Raji (cell line): ENCODE data around the gene ZNF776.

Experiments
- POLR2A ChIP-seq: IDR thresholded peaks from 2 replicates; pipeline ENCODE4 v1.6.1; 2011; ENCODE audit warnings: low read depth, low read length, control low read depth; ENCODE audit not compliant: insufficient read depth

ZNF776 gene

GRCh38 chr19:57769345-57770131, 22.9 kb downstream of the ZNF776 start, which contains the start of gene ZNF586:
Gene ZNF586 (plus strand): TSS chr19:57769676. CDS start chr19:57769843, 167 bp downstream.
- peak; percentile 81 for TF ChIP-seq POLR2A

- no peak for TF ChIP-seq POLR2A
Measured at GRCh38 chr19:57771417-57771816, 24.8 kb downstream of the ZNF776 start.

GRCh38 chr19:57773488-57773887, 26.9 kb downstream of the ZNF776 start:
- TF ChIP-seq POLR2A = no peak

DNA sequence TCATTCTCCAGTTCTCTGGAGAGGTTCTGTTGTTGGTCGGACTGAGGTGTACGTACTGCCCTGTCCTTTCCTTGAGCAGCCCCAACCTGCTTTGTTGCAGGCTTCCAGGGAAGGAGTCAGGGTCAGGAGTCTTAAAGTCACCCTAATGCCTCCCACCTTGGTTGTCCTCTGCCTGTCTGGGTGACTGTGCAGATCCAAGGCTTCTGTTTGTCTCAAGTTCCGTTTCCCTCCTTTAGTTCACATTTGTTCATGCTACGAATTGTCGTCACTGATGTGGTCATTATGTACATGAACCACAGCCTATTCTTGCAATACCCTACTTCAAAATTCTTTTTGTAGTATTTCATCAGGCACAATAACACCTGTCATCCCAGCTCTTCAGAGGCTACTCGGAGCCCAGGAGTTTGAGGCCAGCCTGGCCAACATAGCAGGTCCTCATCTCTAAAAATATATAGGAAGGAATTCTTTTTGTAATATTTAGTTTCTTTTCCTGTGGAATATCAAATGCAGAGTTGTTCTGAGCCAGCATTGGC, 30.2 kb downstream of the ZNF776 start:
- TF ChIP-seq POLR2A = no peak

GRCh38 chr19:57778336-57778735, 31.7 kb downstream of the ZNF776 start:
- no peak for TF ChIP-seq POLR2A

DNA sequence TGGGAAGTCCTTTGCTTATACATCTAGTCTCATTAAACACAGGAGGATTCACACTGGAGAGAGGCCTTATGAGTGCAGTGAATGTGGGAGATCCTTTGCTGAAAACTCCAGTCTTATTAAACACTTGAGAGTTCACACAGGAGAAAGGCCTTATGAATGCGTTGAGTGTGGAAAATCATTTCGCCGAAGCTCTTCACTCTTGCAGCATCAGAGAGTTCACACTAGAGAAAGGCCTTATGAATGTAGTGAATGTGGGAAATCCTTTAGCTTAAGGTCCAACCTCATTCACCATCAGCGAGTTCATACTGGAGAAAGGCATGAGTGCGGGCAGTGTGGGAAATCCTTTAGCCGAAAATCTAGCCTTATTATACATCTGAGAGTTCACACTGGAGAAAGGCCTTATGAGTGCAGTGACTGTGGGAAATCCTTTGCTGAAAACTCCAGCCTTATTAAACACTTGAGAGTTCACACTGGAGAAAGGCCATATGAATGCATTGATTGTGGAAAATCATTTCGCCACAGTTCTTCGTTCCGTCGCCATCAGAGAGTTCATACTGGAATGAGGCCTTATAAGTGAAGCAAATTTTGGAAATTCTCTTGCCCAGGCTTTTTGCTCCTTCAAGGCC, 32.7 kb downstream of the ZNF776 start:
- no peak for TF ChIP-seq POLR2A

- no peak for TF ChIP-seq POLR2A
Measured at GRCh38 chr19:57786286-57786685, 39.7 kb downstream of the ZNF776 start.

DNA sequence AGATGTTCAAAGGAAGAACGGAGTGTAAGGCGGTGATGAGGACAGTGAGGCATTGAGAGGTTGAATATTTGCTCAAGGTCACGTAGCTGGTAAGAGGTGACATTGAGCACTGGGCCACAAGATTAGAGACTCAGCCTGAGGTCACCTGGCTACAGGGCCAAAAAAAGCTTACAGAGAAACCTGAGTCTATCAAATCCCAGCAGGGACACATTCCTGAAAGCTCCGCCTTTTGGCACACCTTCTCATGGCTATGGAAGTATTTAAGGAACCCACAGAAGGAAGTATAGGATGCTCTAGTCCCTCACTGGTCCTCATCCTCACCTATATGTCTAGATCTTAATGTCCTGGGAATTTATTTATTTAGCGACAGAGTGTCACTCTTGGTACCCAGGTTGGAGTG, 40.3 kb downstream of the ZNF776 start:
- TF ChIP-seq POLR2A = no peak

GRCh38 chr19:57788114-57788692, 41.6 kb downstream of the ZNF776 start:
- no peak for TF ChIP-seq POLR2A

DNA sequence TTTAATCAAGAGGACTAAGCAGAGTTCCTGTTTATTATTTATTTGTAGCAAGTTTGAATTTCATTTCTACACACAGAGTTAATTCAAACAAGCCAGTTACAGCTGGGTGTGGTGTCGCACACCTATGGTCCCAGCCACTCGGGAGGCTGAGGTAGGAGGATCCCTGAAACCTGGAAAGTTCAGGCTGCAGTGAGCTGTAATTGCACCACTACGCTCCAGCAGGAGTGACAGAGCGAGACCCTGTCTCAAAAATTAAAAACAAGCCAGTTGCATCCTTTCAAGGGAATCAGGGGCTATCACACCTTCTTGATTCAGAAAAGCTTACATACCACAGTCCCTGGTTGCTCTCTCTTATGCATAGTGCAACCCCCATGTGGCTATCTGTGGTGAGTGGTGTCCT, 42.7 kb downstream of the ZNF776 start:
- no peak for TF ChIP-seq POLR2A

- no peak for TF ChIP-seq POLR2A
Measured at GRCh38 chr19:57800696-57801095, 54.1 kb downstream of the ZNF776 start.

DNA sequence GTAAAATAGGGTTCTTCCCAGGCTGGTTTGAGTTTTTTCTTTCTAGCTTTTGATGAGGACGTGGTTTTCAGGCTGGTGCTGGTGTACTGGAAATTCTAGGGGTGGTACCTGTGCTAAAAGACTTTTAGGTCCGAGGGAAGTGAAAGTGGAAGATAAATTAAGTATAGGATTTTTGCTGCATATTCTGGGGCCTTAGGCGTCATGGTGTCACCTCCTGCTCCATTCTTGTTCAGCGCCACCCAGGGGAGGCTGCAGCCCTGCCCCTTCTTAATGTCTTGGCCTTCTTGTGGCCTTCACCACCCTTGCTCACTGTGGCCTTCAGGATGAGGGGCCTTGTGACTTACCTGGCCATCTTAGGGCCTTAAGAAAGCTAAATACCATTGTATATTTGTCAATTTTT, 55.7 kb downstream of the ZNF776 start:
- TF ChIP-seq POLR2A = no peak

- TF ChIP-seq POLR2A = no peak
Measured at GRCh38 chr19:57803265-57803593, 56.6 kb downstream of the ZNF776 start.

DNA sequence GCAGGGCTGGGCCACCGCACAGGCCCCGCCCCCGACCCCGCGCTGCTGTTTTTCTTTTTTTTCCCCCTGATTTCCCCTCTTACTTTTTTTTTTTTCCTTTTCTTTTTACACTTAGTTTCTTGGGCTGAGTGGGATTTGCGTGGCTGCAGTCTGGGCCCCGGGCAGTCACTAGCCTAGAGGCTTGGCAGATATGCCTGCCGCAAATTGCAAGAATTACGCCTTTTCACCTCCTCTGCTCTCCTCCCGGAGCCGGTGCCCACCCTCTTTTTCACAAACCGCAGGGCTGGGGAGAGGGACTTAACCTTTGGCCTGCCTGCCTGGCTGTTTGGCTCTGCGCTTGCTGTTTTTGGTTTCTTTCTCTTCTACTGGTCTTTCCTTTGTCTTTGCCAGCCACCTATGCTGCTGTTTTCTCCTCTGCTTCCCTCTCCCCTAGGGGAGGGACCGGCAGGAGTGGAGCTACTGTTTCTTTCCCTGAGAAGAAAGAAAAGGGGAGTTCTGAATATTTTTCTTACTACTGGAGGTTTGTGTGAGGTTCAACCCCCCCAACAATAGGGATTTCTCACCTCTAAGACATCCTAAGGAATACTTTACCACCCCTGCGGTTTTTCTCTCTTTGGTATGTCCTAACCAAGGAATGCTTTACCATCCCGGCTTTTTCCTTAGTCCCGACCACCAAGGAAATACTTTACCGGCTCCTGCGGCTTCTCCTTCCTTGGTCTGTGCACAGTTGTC, 57.1 kb downstream of the ZNF776 start:
- TF ChIP-seq POLR2A = no peak

DNA sequence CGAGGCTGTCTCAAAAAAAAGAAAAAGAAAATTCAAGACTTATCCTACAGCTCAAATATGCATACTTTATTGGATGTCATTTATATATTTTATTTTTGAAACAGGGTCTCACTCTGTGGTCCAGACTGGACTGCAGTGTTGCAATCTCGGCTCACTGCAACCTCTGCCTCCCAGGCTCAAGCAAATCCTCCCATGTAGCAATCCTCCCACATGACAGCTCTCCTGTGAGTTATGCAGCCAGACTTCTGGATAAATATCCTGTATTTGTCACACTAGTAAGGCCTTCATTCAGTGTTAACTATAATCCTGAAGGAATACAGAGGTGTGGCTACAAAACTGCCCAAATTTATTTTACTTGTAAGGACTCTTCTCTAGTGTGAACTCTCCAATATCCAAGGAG, 60.9 kb downstream of the ZNF776 start:
- no peak for TF ChIP-seq POLR2A
